Thoracic aorta (tissue), 2 donors: Measurements from ENCODE around the gene RARB. TPM values are rescaled to one million over a fixed set of nuclear protein-coding genes. Genes with fewer than 3 reads are reported as not detected.

ENCODE experiments used
- ATAC-seq: fragments of 150-250 bp; one replicate; pipeline ENCODE4 v1.8.0; 2017; ENCODE audit warnings: low read depth; ENCODE audit not compliant: insufficient number of reproducible peaks, low FRiP score
- DNase-seq: peaks from one replicate; pipeline ENCODE4 v3.0.0-alpha.2; 2020; ENCODE audit warnings: low spot score
- H3K27ac ChIP-seq, 2 donors: fragments of 200-600 bp; sonication (generic); 1 replicate in 1 of 2; 2 replicates in 1 of 2; pipeline ENCODE4 v1.5.1; 2016; ENCODE audit warnings: mild to moderate bottlenecking in 2 of 2, moderate library complexity in 2 of 2
- H3K27me3 ChIP-seq: fragments of 200-600 bp; sonication (generic); replicated peaks from 2 replicates; pipeline ENCODE4 v1.6.0; 2016; ENCODE audit warnings: mild to moderate bottlenecking; ENCODE audit not compliant: insufficient read depth
- H3K36me3 ChIP-seq: fragments of 200-600 bp; sonication (generic); one replicate; pipeline ENCODE4 v1.5.1; 2016
- H3K4me1 ChIP-seq, 2 donors: fragments of 200-600 bp; sonication (generic); 1 replicate in 1 of 2; 2 replicates in 1 of 2; pipeline versions ENCODE4 v1.5.1 to v1.6.0; 2016; ENCODE audit warnings: low read depth in 2 of 2, mild to moderate bottlenecking in 1 of 2; ENCODE audit not compliant: control insufficient read depth in 1 of 2
- H3K4me3 ChIP-seq: fragments of 200-600 bp; sonication (generic); 2 replicates; pipeline ENCODE4 v1.5.1; 2016; ENCODE audit warnings: mild to moderate bottlenecking
- H3K9me3 ChIP-seq: fragments of 200-600 bp; sonication (generic); 2 replicates; pipeline ENCODE4 v1.5.1; 2016
- CTCF ChIP-seq: fragments of 200-600 bp; sonication (generic); IDR thresholded peaks from one replicate; pipeline ENCODE4 v1.5.1; 2019; ENCODE audit warnings: antibody characterized with exemption
- total RNA-seq, 2 donors: library from RNA; depleted of rRNA; stranded (reverse); fragments of >200 nt; gene quantifications; one replicate each; pipeline versions ENCODE4 v1.1.0 to v1.2.3, GENCODE V29; 2016

The RARB gene
- total RNA-seq, 2 donors from 2014 or later: 3.8 to 12.3 TPM

- Histone ChIP-seq H3K36me3 (no peaks in the 10 kb centered on the region), H3K9me3 (no peaks in the 10 kb centered on the region), H3K4me1 (peaks cover 5 to 8% of the 10 kb centered on the region in 2 donors), H3K27ac (no peak overlapping the region), H3K27me3 (no peaks in the 10 kb centered on the region), H3K4me3 (no peak overlapping the region)
- peak; percentile 38 for TF ChIP-seq CTCF
- no peak for DNase-seq
- no peak for ATAC-seq
Observed at GRCh38 chr3:25532431-25533162, 104.5 kb downstream of the RARB start.

DNA sequence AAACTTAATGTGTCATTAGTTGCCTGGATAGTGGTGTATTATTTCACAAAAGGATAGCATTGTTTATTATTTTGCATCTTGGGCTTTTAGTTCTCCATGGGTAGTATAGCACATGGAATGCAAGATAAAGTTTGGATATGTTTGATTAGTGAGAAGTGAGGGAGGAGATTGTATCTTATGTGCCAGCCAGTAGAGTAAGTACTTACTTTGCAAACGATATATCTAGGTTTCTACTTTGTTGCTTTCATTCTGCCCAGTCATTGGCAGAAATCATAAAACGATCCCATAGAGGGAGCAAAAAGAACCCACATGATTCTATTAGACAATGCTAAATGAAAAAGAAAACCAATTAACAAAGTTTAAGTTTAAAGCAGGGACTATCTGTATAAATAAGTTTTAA is 105.3 kb downstream of the RARB start:
- no peaks in the 10 kb centered on the region for H3K36me3 ChIP-seq
- DNase-seq (no peak), ATAC-seq (no peak)
- peaks cover 0 to under 1% of the 10 kb centered on the region in 2 donors for H3K4me1 ChIP-seq
- H3K27ac ChIP-seq: no peak overlapping the region
- H3K9me3 ChIP-seq: no peaks in the 10 kb centered on the region
- TF ChIP-seq CTCF: no peak
- no peaks in the 10 kb centered on the region for H3K27me3 ChIP-seq
- no peak overlapping the region for H3K4me3 ChIP-seq

- Histone ChIP-seq H3K4me1 (no peaks in the 10 kb centered on the region), H3K36me3 (no peaks in the 10 kb centered on the region), H3K9me3 (no peaks in the 10 kb centered on the region), H3K27ac (no peak overlapping the region), H3K4me3 (no peak overlapping the region), H3K27me3 (no peaks in the 10 kb centered on the region)
- ATAC-seq (no peak), DNase-seq (no peak)
- TF ChIP-seq CTCF: no peak
Observed at GRCh38 chr3:25534007-25534406, 105.9 kb downstream of the RARB start.

GRCh38 chr3:25536521-25537391 is 108.7 kb downstream of the RARB start:
- DNase-seq: no peak
- Histone ChIP-seq H3K4me1 (no peaks in the 10 kb centered on the region), H3K27ac (no peak overlapping the region), H3K36me3 (no peaks in the 10 kb centered on the region), H3K9me3 (no peaks in the 10 kb centered on the region), H3K27me3 (no peaks in the 10 kb centered on the region), H3K4me3 (no peak overlapping the region)
- no peak for TF ChIP-seq CTCF
- ATAC-seq: no peak

DNA sequence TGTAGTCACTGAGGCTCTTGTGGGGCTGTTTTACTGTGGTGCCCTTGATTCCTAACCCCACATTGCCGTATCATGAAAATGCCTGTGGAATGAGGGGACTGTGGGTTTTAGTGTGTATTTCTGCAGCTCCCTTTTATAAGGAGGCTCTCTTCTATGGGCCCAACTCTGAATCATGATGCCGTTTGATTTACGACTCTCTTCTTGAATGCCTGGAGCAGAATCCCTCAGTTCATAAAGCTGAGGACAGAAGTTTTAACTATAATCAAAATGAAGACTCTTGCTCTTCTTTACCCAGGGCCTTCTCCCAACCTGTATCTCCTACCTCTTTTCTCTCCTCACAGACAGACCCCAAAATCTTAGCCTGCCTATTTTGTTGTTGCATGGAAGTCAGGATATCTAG is 109.5 kb downstream of the RARB start:
- Histone ChIP-seq H3K27me3 (no peaks in the 10 kb centered on the region), H3K36me3 (no peaks in the 10 kb centered on the region), H3K9me3 (no peaks in the 10 kb centered on the region), H3K4me1 (no peaks in the 10 kb centered on the region), H3K27ac (no peak overlapping the region), H3K4me3 (no peak overlapping the region)
- TF ChIP-seq CTCF: no peak
- DNase-seq (no peak), ATAC-seq (no peak)
